ENCODE measurements around the gene KIRREL3.

KIRREL3 gene

GRCh38 chr11:126817523-126818450 lies 182.8 kb downstream of the KIRREL3 start:
- DNase-seq (ENCODE audit: low read depth), result no peak
- no peak overlapping the region for H3K4me3 ChIP-seq (ENCODE audit: low read length)
- TF ChIP-seq CTCF (IDR thresholded peaks at IDR 0.05; ENCODE audit: insufficient read depth, low read depth, low read length, missing control alignments), result no peak

DNA sequence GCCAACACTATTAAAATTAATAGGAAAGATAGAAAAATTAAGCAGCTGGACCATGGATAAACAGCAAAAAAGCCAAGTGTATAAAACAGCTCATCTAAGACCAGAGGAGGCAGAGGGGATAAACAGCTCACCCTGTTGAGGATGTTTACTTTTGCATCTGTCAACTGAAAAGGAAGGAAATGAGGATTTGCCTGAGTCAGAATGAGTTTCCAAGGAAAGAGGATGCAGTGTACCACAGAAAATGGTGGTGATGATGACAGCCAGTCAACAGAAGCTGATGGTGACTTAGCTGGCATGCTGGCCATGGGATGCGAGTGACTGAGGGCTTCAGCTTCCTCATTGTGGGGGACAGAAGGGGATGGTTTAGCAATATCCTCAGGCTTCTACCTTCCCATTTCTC lies 183.5 kb downstream of the KIRREL3 start:
- TF ChIP-seq CTCF (IDR thresholded peaks at IDR 0.05; ENCODE audit: insufficient read depth, low read depth, low read length, missing control alignments), result no peak
- DNase-seq (ENCODE audit: low read depth), result no peak
- H3K4me3 ChIP-seq (ENCODE audit: low read length), result no peak overlapping the region

GRCh38 chr11:126816645-126817044 lies 183.9 kb downstream of the KIRREL3 start:
- no peak overlapping the region for H3K4me3 ChIP-seq (ENCODE audit: low read length)
- no peak for DNase-seq (ENCODE audit: low read depth)
- TF ChIP-seq CTCF (IDR thresholded peaks at IDR 0.05; ENCODE audit: insufficient read depth, low read depth, low read length, missing control alignments), result no peak

DNA sequence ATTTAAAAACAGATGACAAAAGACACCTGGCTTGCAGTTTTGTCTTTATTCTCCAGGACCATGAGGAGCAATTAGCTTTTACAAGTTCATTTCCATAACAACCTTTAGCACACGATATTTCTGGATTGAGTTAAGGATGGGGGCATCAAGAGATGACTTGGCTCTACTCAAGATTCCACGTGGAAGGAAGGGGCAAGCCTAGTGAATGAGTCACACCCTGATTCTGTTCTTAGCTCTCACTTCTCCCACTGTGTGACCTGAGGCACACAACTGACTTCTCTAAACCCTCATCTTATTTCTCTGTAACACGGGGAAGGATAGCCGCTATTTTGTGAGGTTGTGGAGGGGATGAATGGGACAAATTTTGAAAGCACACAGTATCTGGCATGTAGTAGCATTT lies 185.5 kb downstream of the KIRREL3 start:
- H3K4me3 ChIP-seq (ENCODE audit: low read length), result no peak overlapping the region
- TF ChIP-seq CTCF (IDR thresholded peaks at IDR 0.05; ENCODE audit: insufficient read depth, low read depth, low read length, missing control alignments), result no peak
- no peak for DNase-seq (ENCODE audit: low read depth)

- no peak for DNase-seq (ENCODE audit: low read depth)
- no peak for TF ChIP-seq CTCF (IDR thresholded peaks at IDR 0.05; ENCODE audit: insufficient read depth, low read depth, low read length, missing control alignments)
- no peak overlapping the region for H3K4me3 ChIP-seq (ENCODE audit: low read length)
These were observed 189.8 kb downstream of the KIRREL3 start for GRCh38 chr11:126810776-126811175.

- TF ChIP-seq CTCF (IDR thresholded peaks at IDR 0.05; ENCODE audit: insufficient read depth, low read depth, low read length, missing control alignments), result no peak
- H3K4me3 ChIP-seq (ENCODE audit: low read length), result no peak overlapping the region
- DNase-seq (ENCODE audit: low read depth), result no peak
These were observed 190.9 kb downstream of the KIRREL3 start for GRCh38 chr11:126809514-126810289.

Measured in epithelial cell of esophagus (primary cell).